K562 (cell line): Measurements from ENCODE around the gene ARID3B. TPM values are rescaled to one million over a fixed set of nuclear protein-coding genes. Genes with fewer than 3 reads are reported as not detected.

Experiments
- ATAC-seq: fragments of 200-7000 bp; cut with Tn5 transposase; 3 replicates; pipeline ENCODE4 v1.9.1; 2020; ENCODE audit warnings: moderate library complexity
- Bru-seq: library from RNA; stranded (reverse); fragments of 400-500 nt; gene quantifications from one replicate; lab custom pipeline; 2021; lab: Mats Ljungman, UMichigan
- BruChase-seq, 2 experiments: library from RNA; stranded (reverse); fragments of 400-500 nt; gene quantifications; one replicate each; lab custom pipeline; 2021; lab: Mats Ljungman, UMichigan
- BruUV-seq: library from RNA; stranded (reverse); fragments of 400-500 nt; replicated peaks from 2 replicates; lab custom pipeline; 2021; lab: Mats Ljungman, UMichigan
- CTCF ChIA-PET: fragments of 300-600 bp; formaldehyde crosslinking; extraction: SDS; loops from one replicate; lab custom pipeline; 2021; ENCODE audit warnings: low intra/inter-chr PET ratio; lab: Yijun Ruan, JAX
- POLR2A ChIA-PET: fragments of 300-600, 350-650 bp; sonication (Branson Sonifier 250); formaldehyde crosslinking; extraction: SDS; loops from one replicate; lab custom pipeline; 2021; ENCODE audit warnings: antibody characterized with exemption, inconsistent platforms; lab: Yijun Ruan, JAX
- DNase-seq, 4 experiments: peaks; one replicate each; pipeline versions ENCODE4 v3.0.0 to v3.0.0-alpha.2; 2011 to 2018; ENCODE audit warnings: low spot score in 3 of 4, mixed read lengths in 3 of 4; ENCODE audit errors: extremely low read depth in 1 of 4
- FAIRE-seq: peaks from 2 replicates; lab custom pipeline; 2011; peaks lifted over from hg19 to GRCh38; lab: Jason Lieb, UNC
- H2AFZ ChIP-seq: 2 replicates; pipeline ENCODE4 v1.6.0; 2011; ENCODE audit warnings: low read depth, low read length, control low read depth, inconsistent platforms
- H3K27ac ChIP-seq: fragments of 200-600 bp; 3 replicates; pipeline ENCODE4 v1.8.0; 2011; ENCODE audit warnings: low read depth, mild to moderate bottlenecking, control low read depth, inconsistent platforms, low read length, moderate library complexity, mixed read lengths; ENCODE audit errors: extremely low read depth
- H3K27me3 ChIP-seq, 2 experiments: fragments of 300-600 bp in 1 of 2; 2 replicates in 1 of 2; 3 replicates in 1 of 2; pipeline versions ENCODE4 v1.6.0 to v1.8.0; 2011; ENCODE audit warnings: inconsistent platforms in 2 of 2, low read length in 2 of 2, mild to moderate bottlenecking in 1 of 2, mixed read lengths in 1 of 2, moderate library complexity in 1 of 2; ENCODE audit not compliant: control insufficient read depth in 2 of 2, insufficient read depth in 2 of 2
- H3K36me3 ChIP-seq: fragments of 300-600 bp; 3 replicates; pipeline ENCODE4 v1.8.0; 2011; ENCODE audit warnings: mild to moderate bottlenecking, low read length, inconsistent platforms; ENCODE audit not compliant: control insufficient read depth, insufficient read depth
- H3K4me1 ChIP-seq, 2 experiments: fragments of 200-600 bp in 1 of 2; replicated peaks in 1 of 2; 2 replicates in 1 of 2; 3 replicates in 1 of 2; pipeline versions ENCODE4 v1.5.1 to v1.8.0; 2011; ENCODE audit warnings: inconsistent platforms in 2 of 2, low read length in 2 of 2, mild to moderate bottlenecking in 1 of 2, mixed read lengths in 1 of 2, moderate library complexity in 1 of 2; ENCODE audit not compliant: control insufficient read depth in 2 of 2, insufficient read depth in 2 of 2
- H3K4me2 ChIP-seq: 2 replicates; pipeline ENCODE4 v1.6.1; 2011; ENCODE audit warnings: low read length, control low read depth, inconsistent platforms, mixed read lengths; ENCODE audit not compliant: insufficient read depth
- H3K4me3 ChIP-seq: fragments of 200-600 bp; sonication (generic), shearing (Covaris generic); 2 replicates; pipeline ENCODE4 v1.5.1; 2016; ENCODE audit warnings: control low read depth, inconsistent platforms
- H3K79me2 ChIP-seq: fragments of 200-600 bp; 3 replicates; pipeline ENCODE4 v1.8.0; 2011; ENCODE audit warnings: low read length, inconsistent platforms; ENCODE audit not compliant: control insufficient read depth, insufficient read depth
- H3K9ac ChIP-seq, 2 experiments: 2 replicates each; pipeline versions ENCODE4 v1.6.0 to v1.6.1; 2011; ENCODE audit warnings: low read depth in 2 of 2, low read length in 2 of 2, control low read depth in 1 of 2, inconsistent platforms in 1 of 2, mild to moderate bottlenecking in 1 of 2, mixed read lengths in 1 of 2; ENCODE audit not compliant: insufficient read depth in 1 of 2
- H3K9me1 ChIP-seq: one replicate; pipeline ENCODE4 v1.6.0; 2011; ENCODE audit warnings: inconsistent platforms, mild to moderate bottlenecking, low read length, moderate library complexity; ENCODE audit not compliant: control insufficient read depth, insufficient read depth
- H3K9me3 ChIP-seq: replicated peaks from 2 replicates; pipeline ENCODE4 v1.5.1; 2011; ENCODE audit warnings: low read depth, low read length, inconsistent platforms; ENCODE audit not compliant: control insufficient read depth, insufficient read depth
- H4K20me1 ChIP-seq: replicated peaks from 2 replicates; pipeline ENCODE4 v1.6.1; 2011; ENCODE audit warnings: low read length, inconsistent platforms, mixed read lengths; ENCODE audit not compliant: control insufficient read depth, insufficient read depth
- MYBL2 ChIP-seq, 2 experiments: fragments of 450-650 bp in 1 of 2; sonication (generic) in 1 of 2; formaldehyde crosslinking in 1 of 2; IDR thresholded peaks; 2 replicates each; pipeline versions ENCODE4 v1.6.1 to v1.8.1; 2017 to 2022; ENCODE audit warnings: borderline replicate concordance in 1 of 2, inconsistent platforms in 1 of 2, low read depth in 1 of 2, mild to moderate bottlenecking in 1 of 2, missing genetic modification reagents in 1 of 2, moderate library complexity in 1 of 2
- NCOA1 ChIP-seq: fragments of 450-650 bp; IDR thresholded peaks from 2 replicates; pipeline ENCODE4 v1.6.1; 2016; ENCODE audit warnings: low read depth
- WGBS: fragments of 100-300 bp; shearing (Covaris generic); methylation state at CpG from one replicate; pipeline ENCODE4 v1.1.6; 2016; ENCODE audit warnings: low coverage, mixed read lengths; ENCODE audit not compliant: insufficient coverage; ENCODE audit errors: missing lambda C conversion rate; 5-methylcytosine and 5-hydroxymethylcytosine counted together
- in situ Hi-C: fragments of 300-500 bp; cut with MboI; formaldehyde crosslinking; loops from 4 replicates; pipeline ENCODE4 v1.15.0; 2018; ENCODE audit warnings: inconsistent platforms, mixed read lengths
- intact Hi-C: fragments of 100-400 bp; cut with micrococcal nuclease; formaldehyde crosslinking; loops from 2 replicates; pipeline ENCODE4 v1.14.2; 2022
- long read RNA-seq, 3 experiments: library from polyadenylated mRNA in 2 of 3; library from RNA in 1 of 3; unstranded in 2 of 3; stranded (forward) in 1 of 3; transcript quantifications; one replicate each; pipeline ENCODE4 v2.0.0, GENCODE V29; 2019 to 2022
- polyA minus RNA-seq, 3 experiments: library from RNA; depleted of rRNA, polyadenylated mRNA; stranded (reverse); fragments of >200 nt; gene quantifications; 2 replicates each; pipeline ENCODE4 v1.2.3, GENCODE V29; 2011
- polyA plus RNA-seq, 8 experiments: library from polyadenylated mRNA; depleted of rRNA in 4 of 8; stranded (reverse) in 5 of 8; unstranded in 3 of 8; fragments of >200 nt; fragmentation: Nextera tagmentation in 2 of 8; fragmentation: Illumina TruSeq in 1 of 8; extraction: Ambion mirVana in 2 of 8; extraction: Trizol in 1 of 8; gene quantifications; 2 replicates each; pipeline versions ENCODE4 v1.2.1 to v1.2.3, GENCODE V29; 2011 to 2014; ENCODE audit warnings: inconsistent platforms in 1 of 8, missing spikeins in 1 of 8
- total RNA-seq, 7 experiments: library from RNA; depleted of rRNA in 6 of 7; stranded (reverse); fragments of >200 nt in 6 of 7; fragmentation: Illumina TruSeq in 2 of 7; extraction: Trizol in 2 of 7; gene quantifications; 2 replicates each; pipeline versions ENCODE4 v1.2.1 to v1.2.3, GENCODE V29; 2011 to 2021; ENCODE audit warnings: low replicate concordance in 1 of 7
- TF ChIP-seq, protein P1 (sequence below): fragments of 200-400 bp; formaldehyde crosslinking; IDR thresholded peaks from 2 replicates; pipeline ENCODE4 v1.6.1; 2017; ENCODE audit warnings: mild to moderate bottlenecking, low read depth, low read length, moderate library complexity
- TF ChIP-seq, protein P2 (sequence below): sonication (generic); formaldehyde crosslinking; IDR thresholded peaks from 2 replicates; pipeline ENCODE4 v1.8.0; 2022; ENCODE audit warnings: mild to moderate bottlenecking, missing genetic modification reagents

The ARID3B gene, protein sequence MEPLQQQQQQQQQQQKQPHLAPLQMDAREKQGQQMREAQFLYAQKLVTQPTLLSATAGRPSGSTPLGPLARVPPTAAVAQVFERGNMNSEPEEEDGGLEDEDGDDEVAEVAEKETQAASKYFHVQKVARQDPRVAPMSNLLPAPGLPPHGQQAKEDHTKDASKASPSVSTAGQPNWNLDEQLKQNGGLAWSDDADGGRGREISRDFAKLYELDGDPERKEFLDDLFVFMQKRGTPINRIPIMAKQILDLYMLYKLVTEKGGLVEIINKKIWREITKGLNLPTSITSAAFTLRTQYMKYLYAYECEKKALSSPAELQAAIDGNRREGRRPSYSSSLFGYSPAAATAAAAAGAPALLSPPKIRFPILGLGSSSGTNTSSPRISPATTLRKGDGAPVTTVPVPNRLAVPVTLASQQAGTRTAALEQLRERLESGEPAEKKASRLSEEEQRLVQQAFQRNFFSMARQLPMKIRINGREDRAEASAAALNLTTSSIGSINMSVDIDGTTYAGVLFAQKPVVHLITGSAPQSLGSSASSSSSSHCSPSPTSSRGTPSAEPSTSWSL
- total RNA-seq (2011; cell fraction: chromatin; rRNA removed; ENCODE audit: low replicate concordance): 31.5 and 48.3 TPM in 2 replicates
- total RNA-seq (2011; cell fraction: nucleolus; rRNA removed): 22.4 and 26.3 TPM in 2 replicates
- total RNA-seq (2011; cell fraction: nucleoplasm; rRNA removed): 29.0 and 39.5 TPM in 2 replicates
- total RNA-seq (2014; rRNA removed) (7.1 and 10.9 TPM in 2 replicates), total RNA-seq (2014; rRNA removed; fragmentation: Illumina TruSeq; extraction: Trizol) (4.4 and 4.8 TPM in 2 replicates), total RNA-seq (2015; rRNA removed; fragmentation: Illumina TruSeq; extraction: Trizol) (6.0 and 6.1 TPM in 2 replicates), total RNA-seq (2021) (14.8 and 15.0 TPM in 2 replicates), polyA plus RNA-seq (2011; rRNA removed) (11.8 and 16.4 TPM in 2 replicates), polyA plus RNA-seq (2014; fragmentation: Illumina TruSeq; extraction: Trizol) (12.4 and 14.8 TPM in 2 replicates), polyA plus RNA-seq (2014; fragmentation: Nextera tagmentation; extraction: Ambion mirVana) (under 1 TPM; 0.32 to 0.74 TPM), polyA plus RNA-seq (2014; rRNA removed) (14.1 and 15.1 TPM in 2 replicates), polyA minus RNA-seq (2011; rRNA and poly(A)+ RNA removed) (10.7 and 11.3 TPM in 2 replicates), Bru-seq, nascent RNA (percentile 64 among the genes with signal in this experiment), BruChase-seq, experiment 1, labeled RNA remaining after a 2-hour chase (percentile 64 among the genes with signal in this experiment), BruChase-seq, experiment 2, labeled RNA remaining after a 6-hour chase (percentile 66 among the genes with signal in this experiment)
- 14.6 and 18.3 TPM in 2 replicates for polyA plus RNA-seq (2011; cell fraction: cytosol; rRNA removed)
- 19.7 and 26.1 TPM in 2 replicates for polyA plus RNA-seq (2011; cell fraction: nucleus; rRNA removed)
- polyA plus RNA-seq (2012): 11.3 and 18.8 TPM in 2 replicates
- 11.5 and 11.8 TPM in 2 replicates for polyA minus RNA-seq (2011; cell fraction: cytosol; rRNA and poly(A)+ RNA removed)
- 10.5 and 11.4 TPM in 2 replicates for polyA minus RNA-seq (2011; cell fraction: nucleus; rRNA and poly(A)+ RNA removed)
- long read RNA-seq, experiment 1, full-length matches to known transcripts: 1 of 60 reads
- long read RNA-seq, experiment 1, partial matches to known transcripts: 3 of 60 reads
- long read RNA-seq, experiment 1, other reads (novel, unspliced or antisense): 56 of 60 reads
- long read RNA-seq, experiment 2, full-length matches to known transcripts: 5 of 26 reads
- long read RNA-seq, experiment 2, partial matches to known transcripts: 18 of 26 reads
- long read RNA-seq, experiment 2, other reads (novel, unspliced or antisense): 3 of 26 reads
- long read RNA-seq, experiment 3, full-length matches to known transcripts: 3 of 13 reads
- long read RNA-seq, experiment 3, partial matches to known transcripts: 7 of 13 reads
- long read RNA-seq, experiment 3, other reads (novel, unspliced or antisense): 3 of 13 reads

DNA sequence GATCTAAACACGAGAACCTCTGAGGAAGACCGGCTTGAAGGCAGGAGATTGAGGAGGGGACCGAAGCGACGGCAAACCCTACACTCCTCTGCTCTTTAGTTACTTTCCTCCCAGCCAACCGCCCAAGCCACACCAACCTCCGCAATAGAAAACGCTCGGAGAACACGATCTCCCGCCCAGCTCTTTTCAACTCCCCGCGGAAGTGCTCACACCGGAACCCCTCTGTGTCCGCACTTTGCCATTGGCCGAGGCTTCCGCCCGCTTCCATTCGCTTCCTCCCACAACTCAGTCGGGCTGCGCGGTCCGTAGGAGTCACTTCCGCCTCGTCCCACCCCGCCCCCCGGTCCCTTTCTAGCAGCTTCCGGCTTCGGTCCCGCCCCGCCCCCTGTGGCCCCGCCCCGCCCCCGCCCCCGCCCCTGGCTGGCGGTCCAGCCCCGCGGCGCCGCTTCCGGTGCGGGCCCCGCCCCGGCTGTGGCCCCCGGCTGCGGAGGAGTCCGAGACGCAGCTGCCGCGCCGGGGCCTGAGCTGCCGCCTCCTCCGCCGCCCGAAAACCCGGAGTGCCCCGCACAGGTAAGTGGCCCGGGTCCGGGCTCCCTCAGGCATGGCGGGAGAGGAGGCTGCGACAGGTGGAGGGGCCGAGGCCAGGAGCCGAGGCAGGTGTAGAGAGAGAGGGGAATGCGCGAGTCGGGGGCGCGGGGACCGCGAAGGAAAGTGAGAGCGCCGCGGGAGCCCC, at the start of gene ARID3B:
TSS of gene ARID3B (plus strand) at position 460 of the 733 bp plus-strand sequence. CDS start 2,717 bp downstream, outside the sequence.
- H3K4me1 ChIP-seq: peaks cover 20 to 26% of the 10 kb centered on the region in 2 experiments
- H3K27me3 ChIP-seq: no peaks in the 10 kb centered on the region
- in situ Hi-C loops (no loop called here), intact Hi-C loops (loop anchor here (1.0 to 5.0 kb wide), 2 partner anchors 74 to 79 kb away; partner anchors contain the start of genes CLK3 and UBL7)
- ATAC-seq: peak; percentile 96
- 0% methylated on average over 25 of the region's 73 CpGs for WGBS
- peak; percentile 95 to 98 (median 96) for DNase-seq
- peak; percentile 85 for FAIRE-seq
- H2AFZ ChIP-seq: peak within 1 kb of the TSS; percentile 94
- peak within 1 kb of the TSS; percentile 100 for H3K27ac ChIP-seq
- H3K36me3 ChIP-seq: peaks cover 11% of the 10 kb centered on the region; the same call in 1 of the 3 replicates
- no peaks in the 10 kb centered on the region for H3K9me3 ChIP-seq
- BruUV-seq: no TSS peak
- POLR2A ChIA-PET: interaction anchor here (0.6 to 1.5 kb wide), 18 partner anchors 10 to 1250 kb away, joined by 3 to 6 read pairs (median 4); partner anchors contain the start of genes MAN2C1 and UBL7
- H4K20me1 ChIP-seq: peaks cover 26% of the 10 kb centered on the region
- CTCF ChIA-PET: interaction anchor here (0.8 kb wide), 1 partner anchor 91 kb away, joined by 4 read pairs; no protein-coding TSS in a partner anchor
- peak within 1 kb of the TSS; percentile 98 for H3K4me2 ChIP-seq
- H3K4me3 ChIP-seq: peak within 1 kb of the TSS; percentile 92
- H3K79me2 ChIP-seq: peaks cover 33% of the 10 kb centered on the region
- peak within 1 kb of the TSS; percentile 93 to 97 for H3K9ac ChIP-seq
- no peaks in the 10 kb centered on the region for H3K9me1 ChIP-seq
- TF ChIP-seq, protein P1, sequence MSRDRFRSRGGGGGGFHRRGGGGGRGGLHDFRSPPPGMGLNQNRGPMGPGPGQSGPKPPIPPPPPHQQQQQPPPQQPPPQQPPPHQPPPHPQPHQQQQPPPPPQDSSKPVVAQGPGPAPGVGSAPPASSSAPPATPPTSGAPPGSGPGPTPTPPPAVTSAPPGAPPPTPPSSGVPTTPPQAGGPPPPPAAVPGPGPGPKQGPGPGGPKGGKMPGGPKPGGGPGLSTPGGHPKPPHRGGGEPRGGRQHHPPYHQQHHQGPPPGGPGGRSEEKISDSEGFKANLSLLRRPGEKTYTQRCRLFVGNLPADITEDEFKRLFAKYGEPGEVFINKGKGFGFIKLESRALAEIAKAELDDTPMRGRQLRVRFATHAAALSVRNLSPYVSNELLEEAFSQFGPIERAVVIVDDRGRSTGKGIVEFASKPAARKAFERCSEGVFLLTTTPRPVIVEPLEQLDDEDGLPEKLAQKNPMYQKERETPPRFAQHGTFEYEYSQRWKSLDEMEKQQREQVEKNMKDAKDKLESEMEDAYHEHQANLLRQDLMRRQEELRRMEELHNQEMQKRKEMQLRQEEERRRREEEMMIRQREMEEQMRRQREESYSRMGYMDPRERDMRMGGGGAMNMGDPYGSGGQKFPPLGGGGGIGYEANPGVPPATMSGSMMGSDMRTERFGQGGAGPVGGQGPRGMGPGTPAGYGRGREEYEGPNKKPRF: no peak
- TF ChIP-seq NCOA1 (peak; percentile 59; the same call in 1 of the 2 replicates), MYBL2 (IDR thresholded peaks at IDR 0.05; ENCODE audit: low read depth) (peak; percentile 67; the same call in 1 of the 2 replicates), MYBL2 (CRISPR knock-in tag; IDR thresholded peaks at IDR 0.05; ENCODE audit: borderline replicate concordance) (no peak)
- TF ChIP-seq, protein P2, sequence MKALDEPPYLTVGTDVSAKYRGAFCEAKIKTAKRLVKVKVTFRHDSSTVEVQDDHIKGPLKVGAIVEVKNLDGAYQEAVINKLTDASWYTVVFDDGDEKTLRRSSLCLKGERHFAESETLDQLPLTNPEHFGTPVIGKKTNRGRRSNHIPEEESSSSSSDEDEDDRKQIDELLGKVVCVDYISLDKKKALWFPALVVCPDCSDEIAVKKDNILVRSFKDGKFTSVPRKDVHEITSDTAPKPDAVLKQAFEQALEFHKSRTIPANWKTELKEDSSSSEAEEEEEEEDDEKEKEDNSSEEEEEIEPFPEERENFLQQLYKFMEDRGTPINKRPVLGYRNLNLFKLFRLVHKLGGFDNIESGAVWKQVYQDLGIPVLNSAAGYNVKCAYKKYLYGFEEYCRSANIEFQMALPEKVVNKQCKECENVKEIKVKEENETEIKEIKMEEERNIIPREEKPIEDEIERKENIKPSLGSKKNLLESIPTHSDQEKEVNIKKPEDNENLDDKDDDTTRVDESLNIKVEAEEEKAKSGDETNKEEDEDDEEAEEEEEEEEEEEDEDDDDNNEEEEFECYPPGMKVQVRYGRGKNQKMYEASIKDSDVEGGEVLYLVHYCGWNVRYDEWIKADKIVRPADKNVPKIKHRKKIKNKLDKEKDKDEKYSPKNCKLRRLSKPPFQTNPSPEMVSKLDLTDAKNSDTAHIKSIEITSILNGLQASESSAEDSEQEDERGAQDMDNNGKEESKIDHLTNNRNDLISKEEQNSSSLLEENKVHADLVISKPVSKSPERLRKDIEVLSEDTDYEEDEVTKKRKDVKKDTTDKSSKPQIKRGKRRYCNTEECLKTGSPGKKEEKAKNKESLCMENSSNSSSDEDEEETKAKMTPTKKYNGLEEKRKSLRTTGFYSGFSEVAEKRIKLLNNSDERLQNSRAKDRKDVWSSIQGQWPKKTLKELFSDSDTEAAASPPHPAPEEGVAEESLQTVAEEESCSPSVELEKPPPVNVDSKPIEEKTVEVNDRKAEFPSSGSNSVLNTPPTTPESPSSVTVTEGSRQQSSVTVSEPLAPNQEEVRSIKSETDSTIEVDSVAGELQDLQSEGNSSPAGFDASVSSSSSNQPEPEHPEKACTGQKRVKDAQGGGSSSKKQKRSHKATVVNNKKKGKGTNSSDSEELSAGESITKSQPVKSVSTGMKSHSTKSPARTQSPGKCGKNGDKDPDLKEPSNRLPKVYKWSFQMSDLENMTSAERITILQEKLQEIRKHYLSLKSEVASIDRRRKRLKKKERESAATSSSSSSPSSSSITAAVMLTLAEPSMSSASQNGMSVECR (CRISPR knock-in tag): peak; percentile 34; the same call in 1 of the 2 replicates
